ENCODE data around the gene DNAJB8.

- TF ChIP-seq, protein P1, sequence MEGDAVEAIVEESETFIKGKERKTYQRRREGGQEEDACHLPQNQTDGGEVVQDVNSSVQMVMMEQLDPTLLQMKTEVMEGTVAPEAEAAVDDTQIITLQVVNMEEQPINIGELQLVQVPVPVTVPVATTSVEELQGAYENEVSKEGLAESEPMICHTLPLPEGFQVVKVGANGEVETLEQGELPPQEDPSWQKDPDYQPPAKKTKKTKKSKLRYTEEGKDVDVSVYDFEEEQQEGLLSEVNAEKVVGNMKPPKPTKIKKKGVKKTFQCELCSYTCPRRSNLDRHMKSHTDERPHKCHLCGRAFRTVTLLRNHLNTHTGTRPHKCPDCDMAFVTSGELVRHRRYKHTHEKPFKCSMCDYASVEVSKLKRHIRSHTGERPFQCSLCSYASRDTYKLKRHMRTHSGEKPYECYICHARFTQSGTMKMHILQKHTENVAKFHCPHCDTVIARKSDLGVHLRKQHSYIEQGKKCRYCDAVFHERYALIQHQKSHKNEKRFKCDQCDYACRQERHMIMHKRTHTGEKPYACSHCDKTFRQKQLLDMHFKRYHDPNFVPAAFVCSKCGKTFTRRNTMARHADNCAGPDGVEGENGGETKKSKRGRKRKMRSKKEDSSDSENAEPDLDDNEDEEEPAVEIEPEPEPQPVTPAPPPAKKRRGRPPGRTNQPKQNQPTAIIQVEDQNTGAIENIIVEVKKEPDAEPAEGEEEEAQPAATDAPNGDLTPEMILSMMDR (IDR thresholded peaks at IDR 0.05), result no peak
- TF ChIP-seq POLR2A (IDR thresholded peaks at IDR 0.05) (no peak), EP300 (IDR thresholded peaks at IDR 0.05) (no peak)
These were observed 46.4 kb downstream of the DNAJB8 start for GRCh38 chr3:128420289-128420688.
